A549 (cell line): Measurements from ENCODE around the gene C20orf204. TPM values are rescaled to one million over a fixed set of nuclear protein-coding genes. Genes with fewer than 3 reads are reported as not detected.

ENCODE experiments used
- ATAC-seq, 2 experiments: fragments of 200-7000 bp in 1 of 2; fragments of >200 bp in 1 of 2; cut with Nextera tagmentation in 1 of 2; cut with Tn5 transposase in 1 of 2; 3 replicates each; pipeline versions ENCODE4 v1.8.0 to v1.9.1; 2018 to 2020; ENCODE audit warnings: mild to moderate bottlenecking in 1 of 2, moderate library complexity in 1 of 2
- CTCF ChIA-PET: fragments of 300-600 bp; sonication (Branson Sonifier 250); formaldehyde crosslinking; extraction: SDS; loops from one replicate; lab custom pipeline; 2021; ENCODE audit warnings: antibody characterized with exemption, inconsistent platforms; lab: Yijun Ruan, JAX
- POLR2A ChIA-PET: fragments of 350-600 bp; formaldehyde crosslinking; extraction: SDS; loops from one replicate; lab custom pipeline; 2021; ENCODE audit warnings: antibody characterized with exemption, inconsistent platforms; lab: Yijun Ruan, JAX
- DNase-seq, 2 experiments: peaks; one replicate each; pipeline versions ENCODE4 v3.0.0 to v3.0.0-alpha.2; 2011 to 2016; ENCODE audit warnings: low read depth in 1 of 2, low spot score in 1 of 2
- FAIRE-seq: peaks from 2 replicates; lab custom pipeline; 2011; peaks lifted over from hg19 to GRCh38; lab: Jason Lieb, UNC
- H3K27ac ChIP-seq, 2 experiments: fragments of >200 bp; sonication (Bioruptor Twin); formaldehyde crosslinking; 3 replicates each; pipeline ENCODE4 v1.5.1; 2016 to 2017
- H3K4me1 ChIP-seq: fragments of >200 bp; sonication (Bioruptor Twin); formaldehyde crosslinking; 3 replicates; pipeline ENCODE4 v1.6.1; 2016
- H3K4me2 ChIP-seq: fragments of >200 bp; sonication (Bioruptor Twin); formaldehyde crosslinking; 3 replicates; pipeline ENCODE4 v1.6.1; 2016
- H3K4me3 ChIP-seq: fragments of >200 bp; sonication (Bioruptor Twin); formaldehyde crosslinking; 3 replicates; pipeline ENCODE4 v1.5.1; 2016
- H3K9me3 ChIP-seq: fragments of >200 bp; sonication (Bioruptor Twin); formaldehyde crosslinking; 3 replicates; pipeline ENCODE4 v1.6.1; 2016
- CBX2 ChIP-seq: fragments of 200-600 bp; sonication (generic); IDR thresholded peaks from 2 replicates; pipeline ENCODE4 v1.6.1; 2016; ENCODE audit warnings: low read depth, mild to moderate bottlenecking, borderline replicate concordance
- CHD4 ChIP-seq: fragments of 200-600 bp; sonication (generic); IDR thresholded peaks from 2 replicates; pipeline ENCODE4 v1.6.1; 2016; ENCODE audit warnings: antibody characterized with exemption, mild to moderate bottlenecking, borderline replicate concordance
- EP300 ChIP-seq, 2 experiments: fragments of >200 bp; sonication (Bioruptor Twin); formaldehyde crosslinking; IDR thresholded peaks; 2 replicates in 1 of 2; 3 replicates in 1 of 2; pipeline ENCODE4 v1.6.1; 2016 to 2017
- FOSL2 ChIP-seq, 2 experiments: fragments of 450-650 bp in 1 of 2; fragments of >200 bp in 1 of 2; sonication (Bioruptor Twin) in 1 of 2; formaldehyde crosslinking; IDR thresholded peaks; 2 replicates each; pipeline versions ENCODE4 v1.5.0 to v1.6.1; 2016 to 2020; ENCODE audit warnings: mild to moderate bottlenecking in 1 of 2, moderate library complexity in 1 of 2
- GATA3 ChIP-seq: IDR thresholded peaks from 2 replicates; pipeline ENCODE4 v1.6.1; 2012; ENCODE audit warnings: borderline replicate concordance
- HOXA7 ChIP-seq: fragments of 250-450 bp; sonication (Bioruptor Pico); IDR thresholded peaks from 2 replicates; pipeline ENCODE4 v1.5.0; 2020; ENCODE audit warnings: mild to moderate bottlenecking, moderate library complexity
- JUN ChIP-seq, 2 experiments: fragments of >200 bp; sonication (Bioruptor Twin); formaldehyde crosslinking; IDR thresholded peaks; 2 replicates in 1 of 2; 3 replicates in 1 of 2; pipeline ENCODE4 v1.6.1; 2016 to 2017
- KDM1A ChIP-seq: fragments of 200-600 bp; sonication (generic); IDR thresholded peaks from 2 replicates; pipeline ENCODE4 v1.6.1; 2016; ENCODE audit warnings: low read depth, mild to moderate bottlenecking
- MAZ ChIP-seq: fragments of 150-350 bp; IDR thresholded peaks from 2 replicates; pipeline ENCODE4 v1.6.1; 2014; ENCODE audit warnings: antibody characterized with exemption, low read depth, low read length, borderline replicate concordance
- NPAS2 ChIP-seq: fragments of 250-450 bp; sonication (Bioruptor Pico); IDR thresholded peaks from 2 replicates; pipeline ENCODE4 v1.8.0; 2022; ENCODE audit warnings: mild to moderate bottlenecking, moderate library complexity, borderline replicate concordance
- PHF8 ChIP-seq: fragments of 200-600 bp; sonication (generic); IDR thresholded peaks from 2 replicates; pipeline ENCODE4 v1.6.1; 2016; ENCODE audit warnings: low read depth, mild to moderate bottlenecking, antibody characterized with exemption, moderate library complexity, borderline replicate concordance
- POLR2AphosphoS2 ChIP-seq: conservative IDR thresholded peaks from 2 replicates; pipeline ENCODE4 v1.6.1; 2012; ENCODE audit warnings: low read length, improper control_type of control experiment, inconsistent platforms
- RAD21 ChIP-seq, 2 experiments: fragments of >200 bp in 1 of 2; sonication (Bioruptor Twin) in 1 of 2; formaldehyde crosslinking in 1 of 2; IDR thresholded peaks in 1 of 2; conservative IDR thresholded peaks in 1 of 2; 2 replicates in 1 of 2; 3 replicates in 1 of 2; pipeline ENCODE4 v1.6.1; 2012 to 2018; ENCODE audit warnings: inconsistent platforms in 1 of 2
- RARB ChIP-seq: fragments of 250-450 bp; sonication (Bioruptor Pico); IDR thresholded peaks from 2 replicates; pipeline ENCODE4 v1.8.0; 2021; ENCODE audit warnings: mild to moderate bottlenecking, moderate library complexity
- RCOR1 ChIP-seq: fragments of 150-350 bp; IDR thresholded peaks from 2 replicates; pipeline ENCODE4 v1.6.1; 2014; ENCODE audit warnings: antibody characterized with exemption, low read length, low read depth
- RFX5 ChIP-seq: fragments of 450-650 bp; IDR thresholded peaks from 2 replicates; pipeline ENCODE4 v1.7.1; 2014; ENCODE audit warnings: antibody characterized with exemption, mild to moderate bottlenecking, moderate library complexity
- SMC3 ChIP-seq: fragments of >200 bp; sonication (Bioruptor Twin); formaldehyde crosslinking; IDR thresholded peaks from 3 replicates; pipeline ENCODE4 v1.6.1; 2018; ENCODE audit warnings: inconsistent platforms
- ZC3H11A ChIP-seq: fragments of 450-650 bp; IDR thresholded peaks from 2 replicates; pipeline ENCODE4 v1.6.1; 2014; ENCODE audit warnings: antibody characterized with exemption, mild to moderate bottlenecking
- WGBS: methylation state at CpG from one replicate; pipeline ENCODE4 v1.1.6; 2017; ENCODE audit errors: missing lambda C conversion rate; 5-methylcytosine and 5-hydroxymethylcytosine counted together
- polyA plus RNA-seq, 4 experiments: library from polyadenylated mRNA; depleted of rRNA in 3 of 4; stranded (reverse); fragments of >200 nt; fragmentation: RNase III in 1 of 4; extraction: RNeasy Plus Mini Kit Qiagen cat#74134 plus additional on column Dnase treatment in 1 of 4; gene quantifications; 2 replicates in 3 of 4; 3 replicates in 1 of 4; pipeline ENCODE4 v1.2.3, GENCODE V29; 2011 to 2017
- TF ChIP-seq, protein P1 (sequence below): fragments of >200 bp; sonication (Bioruptor Twin); formaldehyde crosslinking; IDR thresholded peaks from 3 replicates; pipeline ENCODE4 v1.6.1; 2016
- TF ChIP-seq, protein P2 (sequence below): fragments of 150-350 bp; IDR thresholded peaks from 2 replicates; pipeline ENCODE4 v1.6.1; 2014; ENCODE audit warnings: low read depth, mild to moderate bottlenecking, low read length

The C20orf204 gene
- polyA plus RNA-seq, 2 of the 4 experiments (the other 2 are of a cell fraction) = 0.21 to 0.59 TPM

DNA sequence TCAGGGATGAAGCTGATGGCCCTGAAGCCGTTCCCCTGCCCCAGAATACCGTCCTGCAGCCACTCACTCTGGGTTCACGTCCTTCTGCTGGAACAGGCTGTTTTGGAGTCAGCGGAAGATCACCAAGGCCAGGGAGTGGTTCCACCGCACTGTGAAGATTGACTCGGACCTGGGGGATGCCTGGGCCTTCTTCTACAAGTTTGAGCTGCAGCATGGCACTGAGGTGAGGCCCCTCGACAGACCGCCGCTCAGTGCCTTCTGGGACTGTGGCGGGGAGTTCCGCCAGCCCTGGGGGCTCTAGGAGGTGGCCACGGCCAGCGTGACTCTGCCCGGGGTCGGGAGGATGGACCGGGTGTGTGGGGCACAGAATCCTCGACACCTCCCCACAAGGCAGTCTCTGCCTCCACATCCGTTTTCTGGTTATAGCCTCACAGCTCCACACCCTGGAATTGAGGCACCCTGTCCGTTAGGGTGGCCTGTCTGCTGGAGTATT is 4.1 kb upstream of the C20orf204 start:
- TF ChIP-seq RFX5 (no peak), RARB (CRISPR knock-in tag) (no peak), RAD21 (conservative IDR thresholded peaks at IDR 0.05 in 1 of 2, IDR thresholded peaks at IDR 0.05 in 1 of 2) (no peak), PHF8 (no peak), RCOR1 (no peak), CBX2 (no peak), ZC3H11A (no peak), EP300 (IDR thresholded peaks at IDR 0.05) (no peak)
- POLR2A ChIA-PET = no interaction called here
- CTCF ChIA-PET = interaction anchor here (1.4 to 1.5 kb wide), 2 partner anchors 9 to 58 kb away, joined by 4 read pairs; no protein-coding TSS in a partner anchor

DNA sequence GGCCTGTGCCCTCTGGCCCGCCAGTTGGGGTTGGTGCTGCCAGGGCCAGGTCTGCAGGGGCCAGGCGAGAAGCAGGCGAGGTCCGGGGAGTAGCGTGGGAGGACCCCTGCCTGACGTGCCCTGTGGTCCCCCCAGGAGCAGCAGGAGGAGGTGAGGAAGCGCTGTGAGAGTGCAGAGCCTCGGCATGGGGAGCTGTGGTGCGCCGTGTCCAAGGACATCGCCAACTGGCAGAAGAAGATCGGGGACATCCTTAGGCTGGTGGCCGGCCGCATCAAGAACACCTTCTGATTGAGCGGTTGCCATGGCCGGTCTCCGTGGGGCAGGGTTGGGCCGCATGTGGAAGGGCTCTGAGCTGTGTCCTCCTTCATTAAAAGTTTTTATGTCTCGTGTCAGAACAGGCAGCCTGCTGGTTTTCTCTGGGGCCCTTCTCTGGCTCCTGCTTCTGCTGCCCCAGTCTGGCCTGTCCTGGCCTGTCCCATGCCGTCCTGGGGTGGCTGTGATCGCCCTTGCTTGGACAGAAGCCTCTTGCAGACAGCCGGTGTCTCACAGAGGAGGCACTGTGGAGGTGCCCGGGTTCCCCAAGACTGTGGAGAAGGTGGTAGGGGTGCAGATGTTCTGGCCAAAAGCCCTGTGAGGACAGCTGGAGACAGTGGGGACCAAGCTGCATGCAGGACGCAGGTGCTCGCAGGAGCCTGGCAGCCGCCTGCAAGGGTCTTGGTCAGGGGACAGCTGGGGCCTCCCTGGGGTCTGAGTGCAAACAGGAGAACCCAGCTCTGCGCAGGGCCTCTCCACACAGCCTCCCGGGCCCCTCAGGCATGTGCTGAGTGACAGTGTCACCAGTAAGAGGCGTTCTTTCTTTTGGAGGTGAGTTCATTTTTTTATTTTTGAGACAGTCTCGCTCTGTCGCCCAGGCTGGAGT is 3.0 kb upstream of the C20orf204 start:
- Histone ChIP-seq H3K4me3 (no peak overlapping the region), H3K4me2 (no peak overlapping the region), H3K27ac (no peak overlapping the region), H3K4me1 (peaks cover 5% of the 10 kb centered on the region; the same call in 2 of the 3 replicates), H3K9me3 (no peaks in the 10 kb centered on the region)
- CTCF ChIA-PET = interaction anchor here (0.7 to 2.4 kb wide), 4 partner anchors 25 to 87 kb away, joined by 3 to 9 read pairs (median 4); no protein-coding TSS in a partner anchor
- POLR2A ChIA-PET = no interaction called here
- DNase-seq = no peak
- no peak for FAIRE-seq
- TF ChIP-seq GATA3 = no peak
- TF ChIP-seq JUN (IDR thresholded peaks at IDR 0.05) = no peak
- TF ChIP-seq RFX5 = no peak
- TF ChIP-seq SMC3 = no peak
- TF ChIP-seq, protein P1, sequence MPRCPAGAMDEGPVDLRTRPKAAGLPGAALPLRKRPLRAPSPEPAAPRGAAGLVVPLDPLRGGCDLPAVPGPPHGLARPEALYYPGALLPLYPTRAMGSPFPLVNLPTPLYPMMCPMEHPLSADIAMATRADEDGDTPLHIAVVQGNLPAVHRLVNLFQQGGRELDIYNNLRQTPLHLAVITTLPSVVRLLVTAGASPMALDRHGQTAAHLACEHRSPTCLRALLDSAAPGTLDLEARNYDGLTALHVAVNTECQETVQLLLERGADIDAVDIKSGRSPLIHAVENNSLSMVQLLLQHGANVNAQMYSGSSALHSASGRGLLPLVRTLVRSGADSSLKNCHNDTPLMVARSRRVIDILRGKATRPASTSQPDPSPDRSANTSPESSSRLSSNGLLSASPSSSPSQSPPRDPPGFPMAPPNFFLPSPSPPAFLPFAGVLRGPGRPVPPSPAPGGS = no peak
- no peak for TF ChIP-seq CHD4
- no peak for TF ChIP-seq HOXA7 (CRISPR knock-in tag)
- no peak for TF ChIP-seq FOSL2 (IDR thresholded peaks at IDR 0.05)
- no peak for TF ChIP-seq FOSL2 (CRISPR knock-in tag; IDR thresholded peaks at IDR 0.05)
- no peak for TF ChIP-seq POLR2AphosphoS2
- 90% methylated on average over 31 of the region's 31 CpGs for WGBS
- no peak for ATAC-seq

More for the DNA sequence above, 4.1 kb upstream of the C20orf204 start:
- no peak for FAIRE-seq
- Histone ChIP-seq H3K9me3 (no peaks in the 10 kb centered on the region), H3K4me1 (0 out of 3 replicates have a peak, but pooled peaks cover 2% of the 10 kb centered on the region), H3K27ac (no peak overlapping the region), H3K4me2 (no peak overlapping the region), H3K4me3 (no peak overlapping the region)
- 91% methylated on average over 19 of the region's 19 CpGs for WGBS
- no peak for DNase-seq
- no peak for ATAC-seq

DNA sequence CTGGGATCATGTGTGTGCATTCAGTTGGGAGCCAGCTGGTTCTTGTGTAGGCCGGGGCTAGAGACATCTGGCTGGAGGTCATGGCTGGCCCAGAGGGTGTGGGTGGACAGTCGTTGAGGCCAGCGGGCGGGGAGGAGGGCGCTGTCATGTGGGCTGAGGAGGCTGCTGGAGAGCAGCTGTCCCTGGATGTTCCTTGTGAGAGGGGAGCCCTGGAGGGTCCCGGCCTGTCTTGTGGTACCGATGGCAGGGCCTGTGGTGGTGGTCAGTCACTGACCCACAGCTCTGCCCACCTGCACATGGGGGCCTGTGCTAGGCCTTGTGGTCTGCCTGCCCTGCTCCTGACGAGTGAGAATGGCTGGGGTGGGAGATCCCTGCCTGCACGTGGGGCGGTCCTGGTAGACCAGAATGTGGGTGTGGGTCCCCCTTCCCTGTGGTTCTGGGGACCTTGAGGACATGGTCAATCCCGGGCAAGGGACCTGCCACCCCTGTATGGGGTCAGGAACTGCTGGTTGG is 1.9 kb upstream of the C20orf204 start:
- no peak for TF ChIP-seq GATA3
- TF ChIP-seq KDM1A = no peak
- TF ChIP-seq, protein P2, sequence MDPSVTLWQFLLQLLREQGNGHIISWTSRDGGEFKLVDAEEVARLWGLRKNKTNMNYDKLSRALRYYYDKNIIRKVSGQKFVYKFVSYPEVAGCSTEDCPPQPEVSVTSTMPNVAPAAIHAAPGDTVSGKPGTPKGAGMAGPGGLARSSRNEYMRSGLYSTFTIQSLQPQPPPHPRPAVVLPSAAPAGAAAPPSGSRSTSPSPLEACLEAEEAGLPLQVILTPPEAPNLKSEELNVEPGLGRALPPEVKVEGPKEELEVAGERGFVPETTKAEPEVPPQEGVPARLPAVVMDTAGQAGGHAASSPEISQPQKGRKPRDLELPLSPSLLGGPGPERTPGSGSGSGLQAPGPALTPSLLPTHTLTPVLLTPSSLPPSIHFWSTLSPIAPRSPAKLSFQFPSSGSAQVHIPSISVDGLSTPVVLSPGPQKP = no peak
- no peak for TF ChIP-seq CBX2
- TF ChIP-seq MAZ = no peak
- TF ChIP-seq NPAS2 (CRISPR knock-in tag) = no peak
- TF ChIP-seq, all 56 proteins: peak for 0
- ChIA-PET POLR2A (no interaction called here), CTCF (interaction anchor here (2.2 to 2.4 kb wide), 2 partner anchors 24 to 86 kb away, joined by 4 to 9 read pairs; no protein-coding TSS in a partner anchor)
- WGBS = 98% methylated on average over 7 of the region's 11 CpGs
- no peak for ATAC-seq
- DNase-seq = no peak
- Histone ChIP-seq H3K27ac (no peak overlapping the region), H3K4me2 (no peak overlapping the region), H3K4me3 (no peak overlapping the region), H3K4me1 (peaks cover 8% of the 10 kb centered on the region; the same call in 2 of the 3 replicates), H3K9me3 (no peaks in the 10 kb centered on the region)
- no peak for FAIRE-seq
